Stomach (tissue), 9 donors: ENCODE results near the gene DISC1. TPM values are rescaled to one million over a fixed set of nuclear protein-coding genes. Genes with fewer than 3 reads are reported as not detected.
A peak's percentile ranks its signal among the peaks of the same experiment; 100 is the strongest.

Experiments used
- DNase-seq, 2 donors: peaks; one replicate each; pipeline versions ENCODE4 v3.0.0 to v3.0.0-alpha.2; 2013 to 2019
- H3K27ac ChIP-seq, 5 donors: fragments of 200-600 bp in 4 of 5; sonication (generic) in 4 of 5; one replicate each; pipeline ENCODE4 v1.5.1; 2013 to 2019; ENCODE audit warnings: mild to moderate bottlenecking in 1 of 5, moderate library complexity in 1 of 5
- H3K27me3 ChIP-seq, 3 donors: fragments of 200-600 bp; sonication (generic); one replicate each; pipeline ENCODE4 v1.5.1; 2017 to 2019; ENCODE audit warnings: mixed run types in 1 of 3
- H3K36me3 ChIP-seq, 4 donors: fragments of 200-600 bp; sonication (generic); 1 replicate in 3 of 4; 2 replicates in 1 of 4; pipeline ENCODE4 v1.5.1; 2016 to 2019
- H3K4me1 ChIP-seq, 4 donors: fragments of 200-600 bp; sonication (generic); one replicate each; pipeline ENCODE4 v1.5.1; 2016 to 2019
- H3K4me3 ChIP-seq, 4 donors: fragments of 200-600 bp; sonication (generic) in 3 of 4; one replicate each; pipeline ENCODE4 v1.5.1; 2016 to 2019; ENCODE audit warnings: mild to moderate bottlenecking in 1 of 4
- H3K9me3 ChIP-seq, 4 donors: fragments of 200-600 bp; sonication (generic); one replicate each; pipeline ENCODE4 v1.5.1; 2016 to 2019
- EP300 ChIP-seq: sonication (generic); formaldehyde crosslinking; IDR thresholded peaks from one replicate; pipeline ENCODE4 v1.6.1; 2017; ENCODE audit warnings: antibody characterized with exemption
- POLR2A ChIP-seq, 4 donors: fragments of 450-650 bp; IDR thresholded peaks; one replicate each; pipeline ENCODE4 v1.6.1; 2016; ENCODE audit warnings: antibody characterized with exemption in 4 of 4, control low read depth in 2 of 4, mild to moderate bottlenecking in 1 of 4, moderate library complexity in 1 of 4
- POLR2AphosphoS5 ChIP-seq, 3 donors: sonication (generic); formaldehyde crosslinking; IDR thresholded peaks; one replicate each; pipeline ENCODE4 v1.6.1; 2016; ENCODE audit warnings: antibody characterized with exemption in 3 of 3
- WGBS, 5 donors: extraction: QIAGEN DNeasy Blood & Tissue Kit in 3 of 5; methylation state at CpG; one replicate each; pipeline versions ENCODE4 v1.1.5 to v1.1.7; 2013 to 2018; 5-methylcytosine and 5-hydroxymethylcytosine counted together
- intact Hi-C: fragments of 100-400 bp; cut with DNase I; formaldehyde crosslinking; loops from one replicate; pipeline ENCODE4 v1.15.1; 2023; ENCODE audit warnings: low total_unique reads
- polyA plus RNA-seq, 3 donors: library from polyadenylated mRNA; stranded (reverse); fragments of 200-250 nt; gene quantifications; one replicate each; pipeline ENCODE4 v1.2.3, GENCODE V29; 2013
- total RNA-seq, 5 donors: library from RNA; depleted of rRNA; stranded (reverse); fragments of >200 nt; gene quantifications; one replicate each; pipeline versions ENCODE4 v1.1.0 to v1.2.3, GENCODE V29; 2014 to 2016
- TF ChIP-seq, protein P1 (sequence below), 7 experiments: fragments of 450-650 bp in 4 of 7; fragments of 200-600 bp in 3 of 7; sonication (generic) in 3 of 7; IDR thresholded peaks; one replicate each; pipeline ENCODE4 v1.5.1; 2016 to 2019; ENCODE audit warnings: antibody characterized with exemption in 7 of 7, control low read depth in 2 of 7, mild to moderate bottlenecking in 1 of 7
- donor health status: healthy with polysubstance abuse.
- donor health status: Bipolar disorder and iron deficiency.
- donor health status: healthy.

DISC1 gene
- total and polyA plus RNA-seq, 8 donors = 0.43 to 29.8 (median 1.6) TPM

DNA sequence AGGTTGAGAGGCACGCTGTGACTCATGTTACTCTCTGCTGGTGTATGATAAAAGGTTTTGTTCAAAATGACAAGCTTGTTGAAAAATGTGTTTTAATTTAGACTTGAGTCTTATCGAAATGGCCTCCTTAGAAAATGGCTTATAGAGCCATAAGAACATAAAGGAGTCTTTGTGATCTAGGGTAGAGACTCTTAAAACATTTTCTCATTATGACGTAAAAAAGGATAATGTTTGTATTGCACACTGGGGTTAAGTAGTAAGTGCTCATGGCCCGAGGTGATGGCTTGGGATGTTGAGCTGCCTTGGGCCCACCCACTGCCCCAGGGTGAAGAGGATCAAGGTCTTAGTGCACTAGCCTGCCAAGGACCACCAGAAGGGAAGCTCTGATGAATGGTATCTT, 117.4 kb downstream of the DISC1 start:
- no peak overlapping the region for H3K4me3 ChIP-seq
- 52 to 74% (median 66%) methylated on average over 4 of the region's 4 CpGs for WGBS, 5 donors
- intact Hi-C loops = no loop called here
- no peaks in the 10 kb centered on the region for H3K9me3 ChIP-seq
- no peaks in the 10 kb centered on the region for H3K36me3 ChIP-seq
- no peaks in the 10 kb centered on the region for H3K27me3 ChIP-seq
- TF ChIP-seq POLR2A (IDR thresholded peaks at IDR 0.05) (no peak), EP300 (no peak), POLR2AphosphoS5 (IDR thresholded peaks at IDR 0.05) (no peak)
- TF ChIP-seq, protein P1, sequence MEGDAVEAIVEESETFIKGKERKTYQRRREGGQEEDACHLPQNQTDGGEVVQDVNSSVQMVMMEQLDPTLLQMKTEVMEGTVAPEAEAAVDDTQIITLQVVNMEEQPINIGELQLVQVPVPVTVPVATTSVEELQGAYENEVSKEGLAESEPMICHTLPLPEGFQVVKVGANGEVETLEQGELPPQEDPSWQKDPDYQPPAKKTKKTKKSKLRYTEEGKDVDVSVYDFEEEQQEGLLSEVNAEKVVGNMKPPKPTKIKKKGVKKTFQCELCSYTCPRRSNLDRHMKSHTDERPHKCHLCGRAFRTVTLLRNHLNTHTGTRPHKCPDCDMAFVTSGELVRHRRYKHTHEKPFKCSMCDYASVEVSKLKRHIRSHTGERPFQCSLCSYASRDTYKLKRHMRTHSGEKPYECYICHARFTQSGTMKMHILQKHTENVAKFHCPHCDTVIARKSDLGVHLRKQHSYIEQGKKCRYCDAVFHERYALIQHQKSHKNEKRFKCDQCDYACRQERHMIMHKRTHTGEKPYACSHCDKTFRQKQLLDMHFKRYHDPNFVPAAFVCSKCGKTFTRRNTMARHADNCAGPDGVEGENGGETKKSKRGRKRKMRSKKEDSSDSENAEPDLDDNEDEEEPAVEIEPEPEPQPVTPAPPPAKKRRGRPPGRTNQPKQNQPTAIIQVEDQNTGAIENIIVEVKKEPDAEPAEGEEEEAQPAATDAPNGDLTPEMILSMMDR (IDR thresholded peaks at IDR 0.05) = no peak
- no peak overlapping the region for H3K27ac ChIP-seq
- no peak for DNase-seq
- H3K4me1 ChIP-seq = no peaks in the 10 kb centered on the region

DNA sequence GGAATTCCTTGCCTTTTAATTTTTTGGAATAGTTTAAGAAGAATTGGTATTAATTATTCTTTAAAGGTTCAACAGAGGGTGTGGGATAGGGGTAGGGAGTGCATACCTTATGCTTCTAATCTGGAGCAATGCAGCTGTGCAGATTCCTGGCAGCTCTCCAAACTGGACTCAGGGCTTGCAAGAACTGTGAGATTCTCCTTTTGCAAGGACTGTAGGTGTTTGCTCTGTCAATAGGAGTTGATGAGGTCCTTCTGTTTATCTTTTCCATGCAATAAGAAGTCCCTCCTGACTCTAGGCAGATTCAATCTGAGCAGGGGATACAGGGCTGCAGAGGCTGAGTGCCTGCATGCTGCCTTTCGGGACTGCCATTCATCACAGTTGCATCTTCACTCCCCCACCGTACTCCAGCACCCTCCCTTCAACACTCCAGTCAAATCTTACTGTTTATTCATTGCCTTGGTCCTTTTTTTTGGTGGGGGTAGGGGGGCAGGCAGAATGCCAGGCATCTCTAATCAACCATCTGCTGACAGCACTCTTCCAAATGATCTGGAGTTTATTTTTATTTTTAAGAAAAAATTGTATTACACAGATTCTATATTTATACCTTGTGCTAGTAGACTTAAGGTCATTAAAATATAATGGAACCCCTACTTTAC, 122.3 kb downstream of the DISC1 start:
- no peaks in the 10 kb centered on the region for H3K4me1 ChIP-seq
- peaks cover 0 to 19% (median 2%) of the 10 kb centered on the region in 4 donors for H3K36me3 ChIP-seq
- H3K27me3 ChIP-seq = no peaks in the 10 kb centered on the region
- intact Hi-C loops = no loop called here
- DNase-seq = peak in 1 of 2 donors; percentile 52
- TF ChIP-seq POLR2AphosphoS5 (IDR thresholded peaks at IDR 0.05) (no peak), EP300 (no peak), POLR2A (IDR thresholded peaks at IDR 0.05) (no peak)
- TF ChIP-seq, protein P1 (IDR thresholded peaks at IDR 0.05) = no peak
- WGBS, 5 donors = 56 to 70% (median 59%) methylated on average over 2 of the region's 2 CpGs
- no peak overlapping the region for H3K27ac ChIP-seq
- no peak overlapping the region for H3K4me3 ChIP-seq
- H3K9me3 ChIP-seq = peaks cover 5 to 20% (median 13%) of the 10 kb centered on the region in 4 donors

DNA sequence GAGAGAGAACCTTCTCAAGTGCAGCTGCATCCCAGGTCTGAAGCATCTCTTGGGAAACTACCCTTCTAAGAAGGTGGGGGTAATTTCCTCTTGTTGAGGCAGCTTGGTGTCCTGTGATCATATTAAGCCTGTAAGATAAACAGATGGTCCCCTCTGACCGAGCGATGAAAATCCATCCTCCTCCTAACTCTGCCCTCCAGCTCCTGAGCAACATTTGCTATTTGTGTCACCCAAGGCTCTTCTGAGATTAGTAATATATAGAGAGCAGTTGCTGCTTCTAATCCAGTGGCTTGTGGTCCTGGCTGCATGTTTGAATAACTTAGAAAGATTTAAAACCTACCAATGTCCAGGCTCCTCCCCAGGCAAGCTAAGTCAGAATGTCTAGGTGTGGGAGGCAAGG, 123.7 kb downstream of the DISC1 start:
- Histone ChIP-seq H3K4me3 (no peak overlapping the region), H3K36me3 (peaks cover 0 to 23% (median 2%) of the 10 kb centered on the region in 4 donors), H3K9me3 (peaks cover 5 to 24% (median 17%) of the 10 kb centered on the region in 4 donors), H3K27ac (no peak overlapping the region), H3K27me3 (no peaks in the 10 kb centered on the region), H3K4me1 (no peaks in the 10 kb centered on the region)
- intact Hi-C loops = no loop called here
- no peak for DNase-seq
- TF ChIP-seq, protein P1 (IDR thresholded peaks at IDR 0.05) = no peak
- TF ChIP-seq EP300 = no peak
- no peak for TF ChIP-seq POLR2AphosphoS5 (IDR thresholded peaks at IDR 0.05)
- no peak for TF ChIP-seq POLR2A (IDR thresholded peaks at IDR 0.05)
- 81 to 100% (median 92%) methylated on average over 2 of the region's 2 CpGs for WGBS, 5 donors

DNA sequence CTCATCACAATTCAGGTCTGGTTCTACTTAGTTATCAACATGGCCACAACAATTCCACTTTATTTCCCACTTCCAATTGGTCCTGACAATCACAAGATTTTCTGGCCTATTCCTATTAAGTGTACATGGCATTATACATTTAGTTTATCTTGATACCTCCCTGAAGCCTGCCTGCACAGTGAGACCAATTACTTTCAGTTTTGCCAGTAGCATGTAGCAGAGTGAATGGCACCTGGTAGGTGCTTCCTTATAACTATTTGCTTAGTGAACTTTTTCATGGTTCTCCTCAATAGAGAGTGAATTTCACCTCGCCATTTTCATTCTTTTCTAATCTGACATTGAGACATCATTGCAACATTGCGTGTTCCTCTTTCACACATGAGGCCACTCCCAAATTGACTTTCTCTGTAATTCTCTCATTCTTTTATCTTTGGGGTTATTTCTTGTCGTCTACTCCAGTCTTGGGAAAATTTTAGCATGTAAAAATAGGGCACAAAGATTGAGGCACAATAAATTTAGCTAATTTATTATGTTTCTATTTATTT, 124.3 kb downstream of the DISC1 start:
- 73 to 90% (median 88%) methylated on average over 3 of the region's 3 CpGs for WGBS, 5 donors
- TF ChIP-seq POLR2AphosphoS5 (IDR thresholded peaks at IDR 0.05) (no peak), EP300 (no peak), POLR2A (IDR thresholded peaks at IDR 0.05) (no peak)
- TF ChIP-seq, protein P1 (IDR thresholded peaks at IDR 0.05) = no peak
- Histone ChIP-seq H3K4me1 (no peaks in the 10 kb centered on the region), H3K4me3 (no peak overlapping the region), H3K36me3 (peaks cover 0 to 23% (median 2%) of the 10 kb centered on the region in 4 donors), H3K27me3 (no peaks in the 10 kb centered on the region), H3K27ac (no peak overlapping the region), H3K9me3 (peaks cover 5 to 24% (median 17%) of the 10 kb centered on the region in 4 donors)
- intact Hi-C loops = no loop called here
- no peak for DNase-seq
